Uterus (tissue), 4 donors: ENCODE data around the gene FCRLB. TPM values are rescaled to one million over a fixed set of nuclear protein-coding genes. Genes with fewer than 3 reads are reported as not detected.

Experiments used
- DNase-seq, 2 donors: peaks; one replicate each; pipeline ENCODE4 v3.0.0-alpha.2; 2019 to 2020
- H3K27ac ChIP-seq, 2 donors: fragments of 200-600 bp; sonication (generic); 1 replicate in 1 of 2; 2 replicates in 1 of 2; pipeline ENCODE4 v1.5.1; 2016 to 2018
- H3K27me3 ChIP-seq, 2 donors: fragments of 200-600 bp; sonication (generic); one replicate each; pipeline ENCODE4 v1.5.1; 2018 to 2019; ENCODE audit warnings: control low read depth in 1 of 2
- H3K36me3 ChIP-seq, 2 donors: fragments of 200-600 bp; sonication (generic); one replicate each; pipeline ENCODE4 v1.5.1; 2019; ENCODE audit warnings: control low read depth in 1 of 2
- H3K4me1 ChIP-seq, 2 donors: fragments of 200-600 bp; sonication (generic); one replicate each; pipeline ENCODE4 v1.5.1; 2018 to 2019; ENCODE audit warnings: control low read depth in 1 of 2
- H3K4me3 ChIP-seq, 2 donors: fragments of 200-600 bp; sonication (generic); 1 replicate in 1 of 2; 2 replicates in 1 of 2; pipeline ENCODE4 v1.5.1; 2018 to 2019; ENCODE audit warnings: mild to moderate bottlenecking in 1 of 2
- H3K9me3 ChIP-seq, 2 donors: fragments of 200-600 bp; sonication (generic); one replicate each; pipeline ENCODE4 v1.5.1; 2019; ENCODE audit warnings: control low read depth in 1 of 2
- POLR2A ChIP-seq, 2 donors: fragments of 450-650 bp; IDR thresholded peaks; one replicate each; pipeline ENCODE4 v1.6.1; 2016; ENCODE audit warnings: antibody characterized with exemption in 2 of 2, mild to moderate bottlenecking in 1 of 2, moderate library complexity in 1 of 2
- intact Hi-C: fragments of 100-400 bp; cut with DNase I; formaldehyde crosslinking; loops from one replicate; pipeline ENCODE4 v1.15.1; 2023; ENCODE audit warnings: low total_unique reads
- total RNA-seq, 4 donors: library from RNA; depleted of rRNA in 3 of 4; stranded (reverse); fragments of >200 nt in 3 of 4; gene quantifications; one replicate each; pipeline versions ENCODE4 v1.1.0 to v1.2.4, GENCODE V29; 2014 to 2023
- TF ChIP-seq, protein P1 (sequence below), 4 experiments: fragments of 200-600 bp in 2 of 4; fragments of 450-650 bp in 2 of 4; sonication (generic) in 2 of 4; IDR thresholded peaks; one replicate each; pipeline ENCODE4 v1.5.1; 2016 to 2019; ENCODE audit warnings: antibody characterized with exemption in 4 of 4, mild to moderate bottlenecking in 2 of 4, moderate library complexity in 1 of 4
- donor health status: DM: yes; HTN: yes; CAD: no.

Gene FCRLB
- total RNA-seq, 4 donors from 2014 or later: 0.26 to 0.52 (median 0.35) TPM; not detected in 1

DNA sequence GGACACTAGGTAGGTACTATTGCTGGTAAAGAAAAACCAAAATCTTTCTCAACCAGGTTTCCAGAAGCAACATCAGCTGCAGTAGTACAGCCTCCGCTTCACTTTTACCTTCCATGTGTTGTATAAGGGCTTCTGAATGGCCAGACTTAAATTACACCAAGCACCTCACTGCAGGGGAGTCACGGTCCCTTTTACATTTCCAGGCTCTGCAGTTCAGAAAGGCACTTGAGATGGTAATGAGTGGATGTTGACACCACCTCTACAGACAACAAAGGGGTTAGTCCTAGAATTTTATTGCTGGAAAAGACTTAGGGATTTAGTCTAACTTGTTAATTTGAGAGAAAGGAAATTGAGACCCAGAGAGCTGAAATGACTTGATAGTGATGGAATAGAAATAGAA, 16.3 kb downstream of the FCRLB start:
- Histone ChIP-seq H3K36me3 (no peaks in the 10 kb centered on the region), H3K27me3 (no peaks in the 10 kb centered on the region), H3K9me3 (no peaks in the 10 kb centered on the region), H3K4me1 (no peaks in the 10 kb centered on the region), H3K27ac (no peak overlapping the region), H3K4me3 (no peak overlapping the region)
- intact Hi-C loops: no loop called here
- no peak for DNase-seq
- no peak for TF ChIP-seq POLR2A (IDR thresholded peaks at IDR 0.05)
- TF ChIP-seq, protein P1, sequence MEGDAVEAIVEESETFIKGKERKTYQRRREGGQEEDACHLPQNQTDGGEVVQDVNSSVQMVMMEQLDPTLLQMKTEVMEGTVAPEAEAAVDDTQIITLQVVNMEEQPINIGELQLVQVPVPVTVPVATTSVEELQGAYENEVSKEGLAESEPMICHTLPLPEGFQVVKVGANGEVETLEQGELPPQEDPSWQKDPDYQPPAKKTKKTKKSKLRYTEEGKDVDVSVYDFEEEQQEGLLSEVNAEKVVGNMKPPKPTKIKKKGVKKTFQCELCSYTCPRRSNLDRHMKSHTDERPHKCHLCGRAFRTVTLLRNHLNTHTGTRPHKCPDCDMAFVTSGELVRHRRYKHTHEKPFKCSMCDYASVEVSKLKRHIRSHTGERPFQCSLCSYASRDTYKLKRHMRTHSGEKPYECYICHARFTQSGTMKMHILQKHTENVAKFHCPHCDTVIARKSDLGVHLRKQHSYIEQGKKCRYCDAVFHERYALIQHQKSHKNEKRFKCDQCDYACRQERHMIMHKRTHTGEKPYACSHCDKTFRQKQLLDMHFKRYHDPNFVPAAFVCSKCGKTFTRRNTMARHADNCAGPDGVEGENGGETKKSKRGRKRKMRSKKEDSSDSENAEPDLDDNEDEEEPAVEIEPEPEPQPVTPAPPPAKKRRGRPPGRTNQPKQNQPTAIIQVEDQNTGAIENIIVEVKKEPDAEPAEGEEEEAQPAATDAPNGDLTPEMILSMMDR (IDR thresholded peaks at IDR 0.05): no peak

DNA sequence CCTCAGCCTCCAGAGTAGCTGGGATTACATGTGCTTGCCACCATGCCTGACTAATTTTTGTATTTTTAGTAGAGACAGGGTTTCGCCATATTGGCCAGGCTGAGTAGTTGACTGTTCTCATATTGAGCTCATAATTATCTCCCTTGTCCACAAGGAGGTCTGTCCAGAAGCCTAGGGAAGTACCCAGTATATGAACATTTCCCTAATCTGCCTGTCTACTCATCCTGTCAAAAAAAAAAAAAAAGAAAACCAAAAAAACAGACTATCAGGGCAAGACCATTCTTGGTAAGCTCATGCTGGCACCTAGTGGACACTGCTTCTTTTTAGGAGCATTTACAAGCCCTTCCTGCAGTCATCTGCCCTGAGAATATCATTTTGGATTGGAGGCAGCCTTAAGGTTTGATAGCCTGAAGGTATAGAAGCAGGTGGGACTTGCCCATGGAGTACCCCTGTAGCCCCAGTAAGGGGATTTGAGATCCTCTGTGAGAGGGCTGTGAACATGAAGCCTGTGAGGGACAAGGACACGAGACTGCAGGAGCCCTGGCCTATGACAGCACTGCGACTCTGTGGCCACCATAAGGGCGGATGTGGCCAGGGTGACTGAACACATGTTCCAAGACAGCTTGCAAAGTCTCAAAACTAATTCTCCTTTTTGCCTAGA, 17.4 kb downstream of the FCRLB start:
- TF ChIP-seq, protein P1 (IDR thresholded peaks at IDR 0.05): peak in 1 of 4 experiments; percentile 7
- no peak for TF ChIP-seq POLR2A (IDR thresholded peaks at IDR 0.05)
- intact Hi-C loops: no loop called here
- Histone ChIP-seq H3K27ac (no peak overlapping the region), H3K4me3 (no peak overlapping the region), H3K9me3 (no peaks in the 10 kb centered on the region), H3K36me3 (no peaks in the 10 kb centered on the region), H3K4me1 (no peaks in the 10 kb centered on the region), H3K27me3 (no peaks in the 10 kb centered on the region)
- no peak for DNase-seq

DNA sequence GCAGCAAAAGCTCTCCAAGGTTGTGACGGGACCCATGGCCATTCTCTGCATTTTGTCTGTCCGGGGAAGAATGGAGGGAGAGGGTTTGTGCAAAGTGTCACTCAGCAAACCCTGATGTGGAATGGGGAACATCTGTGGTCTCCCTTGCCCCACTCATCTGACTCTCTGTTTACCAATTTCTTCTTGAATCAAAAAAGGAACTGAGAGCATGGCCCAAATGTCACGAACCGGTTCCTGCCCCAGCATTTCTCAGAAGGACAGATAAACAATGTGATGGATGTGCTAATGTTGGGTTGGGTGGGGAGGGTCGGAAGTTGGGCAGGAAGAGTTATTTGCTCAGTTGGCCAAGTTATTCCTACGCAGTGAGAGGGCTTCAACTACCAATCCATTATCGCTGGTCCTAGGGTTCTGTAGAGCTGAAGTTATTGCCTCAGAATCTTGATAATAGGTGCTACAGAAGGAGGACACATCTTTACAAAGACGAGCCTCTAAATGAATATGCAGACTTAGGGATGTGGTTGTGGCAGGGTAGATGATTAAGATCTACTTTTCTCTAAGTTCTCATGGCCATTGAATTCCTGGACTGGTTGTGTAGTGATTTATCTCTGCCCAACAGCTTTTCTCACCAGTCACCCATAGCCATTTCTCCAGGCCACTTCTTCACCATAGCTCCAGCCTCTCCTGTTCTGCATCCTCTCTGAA, 18.7 kb downstream of the FCRLB start:
- DNase-seq: no peak
- Histone ChIP-seq H3K36me3 (no peaks in the 10 kb centered on the region), H3K4me1 (no peaks in the 10 kb centered on the region), H3K27ac (no peak overlapping the region), H3K9me3 (no peaks in the 10 kb centered on the region), H3K4me3 (no peak overlapping the region), H3K27me3 (no peaks in the 10 kb centered on the region)
- no peak for TF ChIP-seq POLR2A (IDR thresholded peaks at IDR 0.05)
- TF ChIP-seq, protein P1 (IDR thresholded peaks at IDR 0.05): no peak
- intact Hi-C loops: loop anchor here (10.0 kb wide), 1 partner anchor 255 kb away; no protein-coding TSS in a partner anchor

DNA sequence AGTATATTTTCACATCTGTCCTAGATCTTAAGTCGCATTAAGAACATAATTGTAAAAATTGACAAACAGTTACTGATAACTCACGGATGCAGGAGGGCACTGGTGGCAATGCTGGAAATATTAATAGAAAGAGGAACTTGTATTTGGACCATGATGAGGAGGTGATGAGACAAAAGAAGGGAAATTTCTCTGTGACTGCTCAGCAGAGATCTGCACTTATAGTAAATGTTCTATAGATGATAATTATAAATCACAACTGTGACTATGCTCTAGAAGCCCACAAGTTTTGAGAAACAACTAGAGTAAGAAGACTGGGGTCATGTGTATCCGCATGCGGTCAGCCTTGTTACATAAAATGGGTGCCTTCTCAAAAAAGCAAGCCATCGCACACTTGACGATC, 19.6 kb downstream of the FCRLB start:
- H3K4me3 ChIP-seq: no peak overlapping the region
- no peaks in the 10 kb centered on the region for H3K9me3 ChIP-seq
- H3K36me3 ChIP-seq: no peaks in the 10 kb centered on the region
- no peak overlapping the region for H3K27ac ChIP-seq
- intact Hi-C loops: loop anchor here (10.0 kb wide), 1 partner anchor 256 kb away; no protein-coding TSS in a partner anchor
- no peak for DNase-seq
- no peaks in the 10 kb centered on the region for H3K27me3 ChIP-seq
- TF ChIP-seq, protein P1 (IDR thresholded peaks at IDR 0.05): no peak
- no peak for TF ChIP-seq POLR2A (IDR thresholded peaks at IDR 0.05)
- no peaks in the 10 kb centered on the region for H3K4me1 ChIP-seq

DNA sequence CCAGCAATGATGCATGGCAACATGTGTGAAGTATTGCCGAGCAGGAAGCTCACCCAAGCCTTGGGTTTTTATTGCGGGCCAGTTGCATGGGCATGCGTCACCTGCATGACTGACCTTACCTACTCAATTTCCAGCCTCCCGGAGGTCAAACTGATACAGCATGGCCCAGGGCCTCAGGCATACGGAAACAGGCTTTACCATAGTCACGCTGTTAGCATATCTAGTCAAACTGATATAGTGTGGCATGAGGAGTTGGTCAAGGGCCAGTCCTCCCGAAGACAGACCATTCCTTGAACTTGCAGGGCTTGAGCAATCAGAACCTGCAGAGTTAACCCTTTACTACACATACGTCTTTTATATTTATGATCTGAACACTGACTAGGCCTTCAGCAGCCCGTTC, 21.9 kb downstream of the FCRLB start:
- TF ChIP-seq POLR2A (IDR thresholded peaks at IDR 0.05): no peak
- TF ChIP-seq, protein P1 (IDR thresholded peaks at IDR 0.05): no peak
- Histone ChIP-seq H3K27ac (no peak overlapping the region), H3K36me3 (no peaks in the 10 kb centered on the region), H3K9me3 (no peaks in the 10 kb centered on the region), H3K4me1 (no peaks in the 10 kb centered on the region), H3K27me3 (no peaks in the 10 kb centered on the region), H3K4me3 (no peak overlapping the region)
- intact Hi-C loops: loop anchor here (10.0 kb wide), 1 partner anchor 258 kb away; no protein-coding TSS in a partner anchor
- DNase-seq: no peak
